T-helper 9 cell (primary cell): Measurements from ENCODE around the gene INSM2.

Experiments used
- DNase-seq: peaks from one replicate; pipeline ENCODE4 v3.0.0-alpha.2; 2020

The INSM2 gene

GRCh38 chr14:35549551-35549950, 15.6 kb downstream of the INSM2 start:
- DNase-seq, result no peak

DNA sequence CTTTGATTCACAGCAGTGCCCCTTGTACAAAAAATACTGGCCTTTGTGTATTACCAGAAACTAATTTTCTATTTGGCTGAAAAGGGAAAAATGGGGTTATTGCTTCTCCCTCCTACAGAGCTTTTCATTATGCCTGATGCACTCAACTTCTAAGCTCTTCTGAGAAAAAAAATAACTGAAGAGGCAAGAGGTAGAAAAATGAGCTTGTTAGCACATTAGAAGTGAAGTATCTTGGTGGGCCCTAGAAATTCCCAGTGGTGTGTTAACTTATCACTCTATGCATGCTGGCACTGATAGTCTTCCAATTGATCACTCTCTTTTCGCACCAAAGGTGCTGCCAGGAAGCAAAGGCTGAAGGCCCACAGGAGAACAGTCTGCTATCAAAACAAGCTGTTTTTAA, 17.1 kb downstream of the INSM2 start:
- DNase-seq, result no peak

- DNase-seq, result no peak
Measured at GRCh38 chr14:35553808-35554207, 19.8 kb downstream of the INSM2 start.

GRCh38 chr14:35556548-35556947, 22.6 kb downstream of the INSM2 start:
- DNase-seq, result no peak

GRCh38 chr14:35557221-35557747, 23.3 kb downstream of the INSM2 start:
- DNase-seq, result no peak

- DNase-seq, result no peak
Measured at GRCh38 chr14:35558680-35559079, 24.7 kb downstream of the INSM2 start.

DNA sequence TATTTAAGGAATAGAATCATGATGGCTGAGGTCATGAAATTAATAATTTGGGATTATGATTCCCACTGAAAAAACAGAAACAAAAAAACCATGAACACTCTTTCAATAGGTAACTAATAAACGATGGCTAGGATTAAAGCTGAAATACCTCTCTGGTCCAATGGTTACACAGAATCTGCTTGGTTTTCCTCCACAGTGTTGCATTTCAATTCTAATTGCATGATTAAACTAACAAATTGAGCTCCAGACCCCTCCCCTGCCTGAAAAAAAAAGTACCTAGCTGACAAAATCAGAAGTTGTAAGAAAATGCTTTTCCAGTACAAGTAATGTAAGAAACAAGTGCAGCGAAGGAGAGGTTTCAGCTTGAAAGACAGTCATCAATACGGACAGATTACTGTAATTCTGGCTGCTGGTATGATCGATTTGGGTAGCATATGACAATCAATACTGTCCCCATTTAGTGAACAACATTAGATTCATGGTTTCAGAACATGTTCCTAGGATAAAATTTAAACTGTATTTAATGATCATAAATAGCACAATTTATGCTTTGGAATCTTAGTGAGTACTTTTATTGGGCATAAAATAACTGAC, 32.0 kb downstream of the INSM2 start:
- no peak for DNase-seq

DNA sequence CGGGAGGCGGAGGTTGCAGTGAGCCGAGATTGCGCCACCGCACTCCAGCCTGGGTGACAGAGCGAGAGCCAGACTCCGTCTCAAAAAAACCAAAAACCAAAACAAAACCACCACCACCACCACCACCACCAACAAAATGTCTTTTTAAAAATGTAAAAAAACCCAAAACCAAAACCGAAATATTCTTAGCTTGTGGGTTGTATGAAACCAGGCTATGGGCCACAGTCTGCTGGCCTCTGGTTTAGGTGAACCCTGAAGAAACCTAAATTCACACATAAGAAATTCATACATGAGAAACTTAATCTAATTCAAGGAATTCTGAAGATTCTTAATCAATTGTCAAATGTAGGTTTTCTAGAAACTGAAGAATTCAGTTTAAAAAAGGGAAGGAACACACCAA, 37.6 kb downstream of the INSM2 start:
- no peak for DNase-seq

DNA sequence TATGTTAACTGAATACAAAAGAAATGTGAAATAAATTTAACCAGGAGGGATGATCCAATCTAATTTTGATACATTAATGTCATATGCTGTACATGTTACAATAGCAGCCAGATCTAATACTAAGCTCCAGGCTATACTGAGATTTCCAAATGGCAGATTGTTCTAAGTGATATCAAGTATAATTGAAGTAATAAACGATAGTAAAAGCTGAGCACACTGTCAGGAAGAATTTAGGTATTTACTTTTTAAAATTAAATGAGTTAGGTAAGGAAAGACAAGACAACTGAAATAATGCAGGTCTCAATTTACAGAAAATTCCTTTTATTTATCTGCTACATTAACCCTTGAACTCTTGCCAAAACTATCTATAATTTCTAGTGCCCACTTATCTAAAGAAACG, 39.9 kb downstream of the INSM2 start:
- no peak for DNase-seq

DNA sequence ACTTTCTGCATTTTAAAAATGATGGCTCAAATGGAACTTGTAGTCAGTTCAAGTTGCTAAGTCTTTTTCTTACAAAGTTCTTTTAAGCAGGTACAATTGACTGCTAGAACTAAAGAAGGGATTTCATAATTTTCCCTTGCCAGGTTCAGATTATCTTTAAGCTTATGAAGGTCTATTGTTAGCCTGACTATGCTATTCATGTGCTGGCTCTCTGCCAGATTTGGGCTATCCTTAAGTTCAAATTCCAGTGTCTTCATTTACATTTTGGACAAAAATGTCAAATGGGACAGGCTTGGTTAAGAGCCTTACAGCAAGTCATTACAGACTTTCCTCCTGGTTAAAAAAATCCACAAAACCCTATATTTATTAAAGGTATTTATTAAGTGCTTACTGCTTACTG, 42.3 kb downstream of the INSM2 start:
- DNase-seq, result no peak

DNA sequence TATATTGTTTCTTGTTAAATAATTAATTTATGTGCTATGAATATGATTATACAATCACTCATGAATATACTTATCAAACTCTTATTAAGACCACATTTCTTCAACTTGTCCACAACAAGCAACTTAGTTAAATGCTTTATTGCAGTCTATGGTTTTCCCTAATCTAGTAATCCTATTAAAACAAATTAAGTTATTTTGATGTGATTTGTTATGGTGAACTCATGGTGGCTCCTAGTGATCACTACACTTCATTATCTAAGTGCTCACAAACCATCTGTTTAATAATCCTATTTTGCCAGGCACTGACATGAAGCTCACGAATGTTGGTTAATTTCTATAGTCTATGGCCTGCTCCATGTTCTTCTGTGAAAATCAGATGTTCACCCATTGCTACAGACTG, 42.9 kb downstream of the INSM2 start:
- DNase-seq, result no peak

DNA sequence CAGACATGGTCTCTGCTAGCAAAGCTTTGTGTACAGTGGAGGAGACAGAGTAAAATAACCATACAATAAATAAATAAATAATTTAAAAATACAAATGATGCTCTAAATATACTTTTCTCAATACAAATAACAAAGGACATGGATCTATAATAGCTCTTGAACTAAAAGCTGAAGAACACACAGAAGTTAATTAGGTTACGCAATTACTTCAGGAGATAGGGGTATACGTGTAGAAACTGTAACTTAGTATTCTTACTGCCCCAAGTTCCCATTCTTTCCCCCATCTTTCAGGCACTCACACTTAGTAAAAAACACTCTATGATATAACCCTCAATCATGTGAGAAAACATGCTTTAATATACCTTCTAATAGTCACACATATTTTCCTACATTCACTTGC, 44.2 kb downstream of the INSM2 start:
- DNase-seq, result no peak

DNA sequence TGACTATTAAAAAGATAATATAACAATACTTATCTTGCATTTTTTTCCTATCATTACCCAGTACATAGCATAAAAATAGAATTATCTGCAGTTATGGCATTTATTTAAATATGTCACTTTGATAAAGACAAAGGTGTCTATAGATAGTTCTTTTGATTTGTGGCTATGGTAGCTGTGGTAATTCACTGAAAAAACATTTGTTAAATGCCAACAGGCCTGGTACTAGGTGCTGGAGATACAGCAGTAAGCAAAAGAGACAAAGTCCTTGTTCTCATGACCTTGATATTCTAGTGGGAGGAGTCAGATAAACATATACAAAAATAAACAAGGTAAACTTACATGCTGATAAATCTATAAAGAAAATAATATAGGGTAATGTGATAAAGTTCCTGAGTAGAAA, 44.7 kb downstream of the INSM2 start:
- DNase-seq, result no peak
